ENCODE measurements around the gene CHRNA5.

CHRNA5 gene

DNA sequence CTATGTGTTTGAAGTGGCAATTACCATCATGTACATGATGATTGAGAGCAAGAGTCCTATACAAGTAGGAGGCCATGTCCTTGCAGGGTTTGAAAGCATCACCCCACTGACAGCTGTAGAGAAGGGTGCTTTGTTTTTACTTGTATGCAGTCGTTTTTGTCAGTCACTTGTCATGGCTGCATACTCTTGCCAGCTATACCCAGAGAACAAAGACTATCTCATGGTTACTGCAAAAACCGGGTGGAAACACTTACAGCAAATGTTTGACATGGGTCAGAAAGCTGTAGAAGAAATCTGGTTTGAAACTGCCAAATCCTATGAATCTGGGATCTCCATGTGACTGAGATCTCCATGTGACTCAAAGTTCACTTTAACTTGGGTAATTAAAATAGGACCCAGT lies 32.0 kb upstream of the CHRNA5 start:
- no peak overlapping the region for H3K18ac ChIP-seq (ENCODE audit: low read depth in 1 of 2, low read length in 2 of 2)
- no peaks in the 10 kb centered on the region for H3K9me3 ChIP-seq (ENCODE audit: control insufficient read depth, low read length)
- H3K36me3 ChIP-seq (ENCODE audit: control insufficient read depth in 1 of 2, insufficient read depth in 2 of 2, low read depth in 1 of 2, low read length in 2 of 2): no peaks in the 10 kb centered on the region
- no peak overlapping the region for H3K4me2 ChIP-seq (ENCODE audit: low read length, poor library complexity, severe bottlenecking)
- no peak overlapping the region for H2AK5ac ChIP-seq (ENCODE audit: low read length, severe bottlenecking)
- H2AFZ ChIP-seq (ENCODE audit: low read depth, low read length): no peak overlapping the region
- H2BK120ac ChIP-seq (ENCODE audit: low read depth, low read length): no peak overlapping the region
- H4K91ac ChIP-seq (ENCODE audit: low read length): no peak overlapping the region
- H2BK15ac ChIP-seq (ENCODE audit: low read depth, poor library complexity, severe bottlenecking): no peak overlapping the region
- no peak overlapping the region for H3K4ac ChIP-seq (ENCODE audit: low read depth in 1 of 2, low read length in 2 of 2)
- no peak overlapping the region for H4K8ac ChIP-seq (ENCODE audit: low read length)
- H3K9ac ChIP-seq (ENCODE audit: low read length): no peak overlapping the region
- no peak overlapping the region for H2BK5ac ChIP-seq (ENCODE audit: low read depth, low read length, poor library complexity, severe bottlenecking)
- H3K14ac ChIP-seq (ENCODE audit: low read length in 2 of 2): no peak overlapping the region
- no peaks in the 10 kb centered on the region for H3K79me1 ChIP-seq (replicated peaks; ENCODE audit: low read length, poor library complexity, severe bottlenecking)
- H3K23ac ChIP-seq (ENCODE audit: low read length in 2 of 2): no peak overlapping the region
- H2BK12ac ChIP-seq (ENCODE audit: low read length in 2 of 2): no peak overlapping the region
- no peak overlapping the region for H3K27ac ChIP-seq (ENCODE audit: low read length, poor library complexity, severe bottlenecking)
- DNase-seq: no peak
- WGBS: 85% methylated on average over 2 of the region's 2 CpGs
- no peak overlapping the region for H3K4me3 ChIP-seq (ENCODE audit: insufficient read depth in 1 of 2, low read depth in 1 of 2, low read length in 2 of 2)
- H3K27me3 ChIP-seq (ENCODE audit: control insufficient read depth in 1 of 2, insufficient read depth in 1 of 2, low read length in 2 of 2): no peaks in the 10 kb centered on the region
- H3K4me1 ChIP-seq (ENCODE audit: control insufficient read depth, insufficient read depth, low read depth, low read length): no peaks in the 10 kb centered on the region

DNA sequence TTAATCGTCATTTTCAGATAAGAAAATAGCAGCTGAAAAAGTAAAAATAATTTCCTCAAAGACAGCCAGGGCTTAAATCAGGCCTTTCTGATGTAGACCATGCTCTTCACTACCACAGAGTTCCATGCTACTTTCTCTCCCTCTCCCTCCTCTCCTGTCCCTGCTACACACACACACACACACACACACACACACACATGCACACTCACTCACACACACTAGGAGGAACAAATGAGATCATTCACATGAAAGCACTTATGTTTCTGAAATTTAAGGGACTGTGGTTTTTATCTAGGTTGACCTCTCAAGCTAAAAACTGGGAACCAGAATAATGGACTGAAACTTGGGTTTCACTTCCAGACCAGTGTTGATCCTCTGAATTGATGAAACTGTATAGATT lies 29.2 kb upstream of the CHRNA5 start:
- Histone ChIP-seq H4K8ac (ENCODE audit: low read length) (no peak overlapping the region), H3K18ac (ENCODE audit: low read depth in 1 of 2, low read length in 2 of 2) (no peak overlapping the region), H4K91ac (ENCODE audit: low read length) (no peak overlapping the region), H3K14ac (ENCODE audit: low read length in 2 of 2) (no peak overlapping the region), H3K4me2 (ENCODE audit: low read length, poor library complexity, severe bottlenecking) (no peak overlapping the region), H2BK15ac (ENCODE audit: low read depth, poor library complexity, severe bottlenecking) (no peak overlapping the region), H3K27ac (ENCODE audit: low read length, poor library complexity, severe bottlenecking) (no peak overlapping the region), H2AK5ac (ENCODE audit: low read length, severe bottlenecking) (no peak overlapping the region), H3K23ac (ENCODE audit: low read length in 2 of 2) (no peak overlapping the region), H2BK12ac (ENCODE audit: low read length in 2 of 2) (no peak overlapping the region), H3K27me3 (ENCODE audit: control insufficient read depth in 1 of 2, insufficient read depth in 1 of 2, low read length in 2 of 2) (no peaks in the 10 kb centered on the region), H3K36me3 (ENCODE audit: control insufficient read depth in 1 of 2, insufficient read depth in 2 of 2, low read depth in 1 of 2, low read length in 2 of 2) (no peaks in the 10 kb centered on the region), H3K4me1 (ENCODE audit: control insufficient read depth, insufficient read depth, low read depth, low read length) (no peaks in the 10 kb centered on the region), H3K79me1 (replicated peaks; ENCODE audit: low read length, poor library complexity, severe bottlenecking) (no peaks in the 10 kb centered on the region), H3K4ac (ENCODE audit: low read depth in 1 of 2, low read length in 2 of 2) (no peak overlapping the region), H2AFZ (ENCODE audit: low read depth, low read length) (no peak overlapping the region), H3K9me3 (ENCODE audit: control insufficient read depth, low read length) (no peaks in the 10 kb centered on the region), H3K4me3 (ENCODE audit: insufficient read depth in 1 of 2, low read depth in 1 of 2, low read length in 2 of 2) (no peak overlapping the region), H2BK5ac (ENCODE audit: low read depth, low read length, poor library complexity, severe bottlenecking) (no peak overlapping the region), H3K9ac (ENCODE audit: low read length) (no peak overlapping the region), H2BK120ac (ENCODE audit: low read depth, low read length) (no peak overlapping the region)
- WGBS: 79% methylated on average over 1 of the region's 1 CpG
- peak; percentile 56 for DNase-seq

DNA sequence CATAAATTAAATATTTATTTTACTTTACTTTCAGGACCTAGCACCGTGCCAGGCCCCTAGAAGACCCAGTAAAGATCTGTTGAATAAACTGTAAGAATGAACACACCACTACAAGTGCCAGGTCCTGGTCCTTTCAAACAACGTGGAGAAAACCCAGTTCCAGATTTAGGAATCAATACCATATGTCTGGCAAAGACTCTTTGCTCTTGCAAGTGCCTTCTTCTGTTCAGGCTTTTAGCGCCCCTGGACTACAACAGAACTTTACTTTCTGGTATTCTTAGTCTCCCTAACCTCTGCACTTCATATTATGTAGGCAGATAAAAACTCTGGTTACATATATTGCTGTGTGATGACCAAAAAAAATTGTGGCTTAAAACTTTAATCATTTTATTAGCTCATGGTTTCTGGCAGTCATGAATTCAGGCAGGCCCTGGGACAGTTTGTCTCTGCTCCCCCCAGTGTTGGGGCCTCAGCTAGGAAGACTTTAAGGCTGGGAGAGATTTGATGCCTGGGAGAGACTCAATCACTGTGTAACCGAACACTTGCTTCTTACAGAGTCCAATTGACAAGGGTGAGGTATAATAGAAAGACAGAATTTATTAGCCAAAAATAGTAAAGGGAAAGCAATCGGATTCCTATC lies 27.9 kb upstream of the CHRNA5 start:
- no peak overlapping the region for H3K23ac ChIP-seq (ENCODE audit: low read length in 2 of 2)
- H3K18ac ChIP-seq (ENCODE audit: low read depth in 1 of 2, low read length in 2 of 2): no peak overlapping the region
- no peak overlapping the region for H2BK5ac ChIP-seq (ENCODE audit: low read depth, low read length, poor library complexity, severe bottlenecking)
- no peak overlapping the region for H2BK15ac ChIP-seq (ENCODE audit: low read depth, poor library complexity, severe bottlenecking)
- H2BK120ac ChIP-seq (ENCODE audit: low read depth, low read length): no peak overlapping the region
- H3K4me3 ChIP-seq (ENCODE audit: insufficient read depth in 1 of 2, low read depth in 1 of 2, low read length in 2 of 2): no peak overlapping the region
- H3K9ac ChIP-seq (ENCODE audit: low read length): peak overlapping the region; percentile 52
- no peak overlapping the region for H4K91ac ChIP-seq (ENCODE audit: low read length)
- H3K27ac ChIP-seq (ENCODE audit: low read length, poor library complexity, severe bottlenecking): no peak overlapping the region
- H3K14ac ChIP-seq (ENCODE audit: low read length in 2 of 2): no peak overlapping the region
- no peak overlapping the region for H2BK12ac ChIP-seq (ENCODE audit: low read length in 2 of 2)
- H3K4me1 ChIP-seq (ENCODE audit: control insufficient read depth, insufficient read depth, low read depth, low read length): no peaks in the 10 kb centered on the region
- H3K9me3 ChIP-seq (ENCODE audit: control insufficient read depth, low read length): no peaks in the 10 kb centered on the region
- no peaks in the 10 kb centered on the region for H3K27me3 ChIP-seq (ENCODE audit: control insufficient read depth in 1 of 2, insufficient read depth in 1 of 2, low read length in 2 of 2)
- peaks cover 0 to 7% of the 10 kb centered on the region in 2 experiments for H3K36me3 ChIP-seq (ENCODE audit: control insufficient read depth in 1 of 2, insufficient read depth in 2 of 2, low read depth in 1 of 2, low read length in 2 of 2)
- H2AFZ ChIP-seq (ENCODE audit: low read depth, low read length): no peak overlapping the region
- WGBS: 87% methylated on average over 4 of the region's 5 CpGs
- peaks cover 2% of the 10 kb centered on the region for H3K79me1 ChIP-seq (replicated peaks; ENCODE audit: low read length, poor library complexity, severe bottlenecking)
- DNase-seq: no peak
- no peak overlapping the region for H2AK5ac ChIP-seq (ENCODE audit: low read length, severe bottlenecking)
- H3K4ac ChIP-seq (ENCODE audit: low read depth in 1 of 2, low read length in 2 of 2): no peak overlapping the region
- H3K4me2 ChIP-seq (ENCODE audit: low read length, poor library complexity, severe bottlenecking): no peak overlapping the region
- H4K8ac ChIP-seq (ENCODE audit: low read length): no peak overlapping the region

DNA sequence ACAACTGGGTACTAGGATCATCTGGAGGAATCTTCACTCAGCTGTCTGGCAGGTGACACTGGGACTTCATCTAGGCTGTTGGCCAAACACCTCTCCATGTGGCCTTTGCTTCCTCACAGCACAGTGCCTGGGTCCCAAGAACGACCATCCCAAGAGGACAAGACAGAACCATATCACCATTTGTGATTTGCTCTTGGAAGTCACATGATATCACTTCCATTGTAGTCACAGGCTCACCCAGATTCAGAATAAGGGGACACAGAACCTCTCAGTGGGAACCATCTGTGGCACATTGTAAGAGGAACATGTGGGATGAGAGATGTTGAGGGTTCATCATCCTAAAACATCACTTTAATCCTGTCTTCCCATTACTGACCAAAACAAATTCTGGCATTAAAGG lies 27.0 kb upstream of the CHRNA5 start:
- Histone ChIP-seq H3K27me3 (ENCODE audit: control insufficient read depth in 1 of 2, insufficient read depth in 1 of 2, low read length in 2 of 2) (no peaks in the 10 kb centered on the region), H3K14ac (ENCODE audit: low read length in 2 of 2) (no peak overlapping the region), H3K79me1 (replicated peaks; ENCODE audit: low read length, poor library complexity, severe bottlenecking) (peaks cover 8% of the 10 kb centered on the region), H3K4me3 (ENCODE audit: insufficient read depth in 1 of 2, low read depth in 1 of 2, low read length in 2 of 2) (no peak overlapping the region), H2BK15ac (ENCODE audit: low read depth, poor library complexity, severe bottlenecking) (no peak overlapping the region), H3K9ac (ENCODE audit: low read length) (no peak overlapping the region), H2BK5ac (ENCODE audit: low read depth, low read length, poor library complexity, severe bottlenecking) (no peak overlapping the region), H2BK120ac (ENCODE audit: low read depth, low read length) (no peak overlapping the region), H4K91ac (ENCODE audit: low read length) (no peak overlapping the region), H3K9me3 (ENCODE audit: control insufficient read depth, low read length) (no peaks in the 10 kb centered on the region), H3K36me3 (ENCODE audit: control insufficient read depth in 1 of 2, insufficient read depth in 2 of 2, low read depth in 1 of 2, low read length in 2 of 2) (peaks cover 3 to 17% of the 10 kb centered on the region in 2 experiments), H3K23ac (ENCODE audit: low read length in 2 of 2) (no peak overlapping the region), H2AK5ac (ENCODE audit: low read length, severe bottlenecking) (no peak overlapping the region), H3K4me2 (ENCODE audit: low read length, poor library complexity, severe bottlenecking) (no peak overlapping the region), H3K27ac (ENCODE audit: low read length, poor library complexity, severe bottlenecking) (no peak overlapping the region), H3K18ac (ENCODE audit: low read depth in 1 of 2, low read length in 2 of 2) (no peak overlapping the region), H2AFZ (ENCODE audit: low read depth, low read length) (no peak overlapping the region), H3K4me1 (ENCODE audit: control insufficient read depth, insufficient read depth, low read depth, low read length) (peaks cover 3% of the 10 kb centered on the region), H3K4ac (ENCODE audit: low read depth in 1 of 2, low read length in 2 of 2) (no peak overlapping the region), H4K8ac (ENCODE audit: low read length) (no peak overlapping the region), H2BK12ac (ENCODE audit: low read length in 2 of 2) (no peak overlapping the region)
- 100% methylated on average over 1 of the region's 1 CpG for WGBS
- DNase-seq: no peak

Measured in mesenchymal stem cell (in vitro differentiated cells and primary cell).